ENCODE measurements around the gene HNF4A.

DNA sequence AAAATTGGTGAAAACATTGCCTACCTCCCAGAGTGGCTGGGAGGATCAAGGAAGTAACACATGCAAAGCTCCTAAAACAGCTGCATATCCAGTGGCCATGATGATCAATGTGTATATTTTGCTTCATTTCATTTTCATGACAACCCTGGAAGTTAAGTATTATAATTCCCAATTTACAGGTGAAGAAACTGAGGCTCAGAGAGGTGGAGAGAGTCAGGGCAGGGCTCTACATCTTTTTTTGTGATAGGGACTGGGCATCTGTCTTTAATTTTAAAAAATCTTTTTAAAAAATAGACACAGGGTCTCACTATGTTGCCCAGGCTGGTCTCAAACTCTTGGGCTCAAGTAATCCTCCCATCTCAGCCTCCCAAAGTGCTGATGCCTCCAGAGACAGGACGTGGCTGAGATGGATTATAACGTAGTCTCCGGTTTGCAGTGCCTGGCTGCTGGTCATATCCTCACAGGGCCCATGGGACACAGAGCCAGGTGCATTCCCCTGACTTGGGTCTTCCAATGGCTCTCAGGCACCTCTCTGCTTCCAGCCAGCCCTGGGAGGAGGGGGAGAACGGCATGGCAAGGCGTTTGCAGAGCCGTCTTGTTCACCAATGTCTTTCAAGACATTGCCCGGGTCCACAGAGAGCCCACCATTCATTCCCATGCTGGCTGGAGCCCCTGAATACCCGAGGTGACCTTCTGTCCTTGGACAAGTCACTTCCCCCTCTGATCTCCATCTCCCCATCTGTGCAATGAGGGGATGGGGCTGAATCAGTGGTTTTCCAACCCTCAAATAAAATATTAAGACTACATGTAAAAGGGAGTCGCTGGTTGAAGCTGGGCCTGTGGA, 38.3 kb downstream of the HNF4A start:
- TF ChIP-seq CTCF (IDR thresholded peaks at IDR 0.05) (no peak), POLR2A (IDR thresholded peaks at IDR 0.05) (no peak)
